AG09309 (cell line): ENCODE data around the gene ENKUR.
"Not testable (repeated sequence)": the region's sequence is repeated elsewhere in the genome, so short reads cannot be mapped to it uniquely, and the experiment has no call there.

Experiments
- DNase-seq: peaks from one replicate; pipeline ENCODE4 v3.0.0-alpha.2; 2010; ENCODE audit warnings: low read depth
- H3K4me3 ChIP-seq: 2 replicates; pipeline ENCODE4 v1.5.1; 2011; ENCODE audit warnings: mild to moderate bottlenecking, low read depth, low read length, moderate library complexity; ENCODE audit not compliant: control insufficient read depth
- TF ChIP-seq, protein P1 (sequence below): IDR thresholded peaks from 2 replicates; pipeline ENCODE4 v1.5.1; 2011; ENCODE audit warnings: mild to moderate bottlenecking, low read depth, low read length, inconsistent platforms; ENCODE audit not compliant: insufficient read depth, control insufficient read depth; ENCODE audit errors: missing control alignments

The ENKUR gene

DNA sequence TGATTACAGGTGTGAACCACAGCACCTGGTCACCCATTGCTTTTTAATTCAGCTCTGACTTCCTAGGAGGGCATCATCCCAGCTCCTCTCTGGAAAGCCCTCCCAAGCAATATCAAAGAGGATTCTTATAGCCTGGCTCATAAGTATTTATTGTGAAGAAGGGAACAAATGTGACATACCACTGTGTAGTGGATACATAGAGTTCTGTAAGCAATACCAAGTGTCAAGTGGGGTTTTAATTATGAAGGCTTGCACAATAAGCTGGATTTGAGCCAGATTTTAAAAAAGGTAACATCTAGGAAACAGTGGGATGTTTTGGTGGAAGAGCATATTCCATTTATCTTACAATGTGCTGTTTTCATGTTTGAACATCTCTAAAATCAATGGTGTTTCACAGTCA is 44.6 kb downstream of the ENKUR start:
- DNase-seq: no peak
- no peak overlapping the region for H3K4me3 ChIP-seq
- TF ChIP-seq, protein P1, sequence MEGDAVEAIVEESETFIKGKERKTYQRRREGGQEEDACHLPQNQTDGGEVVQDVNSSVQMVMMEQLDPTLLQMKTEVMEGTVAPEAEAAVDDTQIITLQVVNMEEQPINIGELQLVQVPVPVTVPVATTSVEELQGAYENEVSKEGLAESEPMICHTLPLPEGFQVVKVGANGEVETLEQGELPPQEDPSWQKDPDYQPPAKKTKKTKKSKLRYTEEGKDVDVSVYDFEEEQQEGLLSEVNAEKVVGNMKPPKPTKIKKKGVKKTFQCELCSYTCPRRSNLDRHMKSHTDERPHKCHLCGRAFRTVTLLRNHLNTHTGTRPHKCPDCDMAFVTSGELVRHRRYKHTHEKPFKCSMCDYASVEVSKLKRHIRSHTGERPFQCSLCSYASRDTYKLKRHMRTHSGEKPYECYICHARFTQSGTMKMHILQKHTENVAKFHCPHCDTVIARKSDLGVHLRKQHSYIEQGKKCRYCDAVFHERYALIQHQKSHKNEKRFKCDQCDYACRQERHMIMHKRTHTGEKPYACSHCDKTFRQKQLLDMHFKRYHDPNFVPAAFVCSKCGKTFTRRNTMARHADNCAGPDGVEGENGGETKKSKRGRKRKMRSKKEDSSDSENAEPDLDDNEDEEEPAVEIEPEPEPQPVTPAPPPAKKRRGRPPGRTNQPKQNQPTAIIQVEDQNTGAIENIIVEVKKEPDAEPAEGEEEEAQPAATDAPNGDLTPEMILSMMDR: no peak

DNA sequence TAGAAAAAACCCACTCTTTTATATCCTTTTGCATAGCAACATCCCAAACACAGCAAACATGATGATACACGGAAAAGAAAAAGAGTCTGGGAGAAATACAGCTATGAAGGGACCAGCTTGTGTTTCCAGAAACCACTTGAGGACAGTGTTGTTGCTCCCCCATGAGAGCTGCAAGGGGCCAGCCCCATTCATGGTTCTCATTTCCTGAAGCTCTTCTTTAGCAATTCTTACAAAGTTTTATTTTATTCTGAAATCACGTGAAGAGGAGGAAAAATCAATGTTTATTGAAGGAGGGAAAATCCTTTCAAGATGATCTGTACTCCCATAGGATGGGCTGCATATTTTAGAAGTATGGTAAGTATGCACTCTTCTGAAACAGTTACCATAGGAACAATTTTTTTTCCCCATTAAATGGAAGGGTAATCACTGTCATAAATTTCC is 46.1 kb downstream of the ENKUR start:
- DNase-seq: peak; percentile 31
- no peak overlapping the region for H3K4me3 ChIP-seq
- TF ChIP-seq, protein P1: no peak

DNA sequence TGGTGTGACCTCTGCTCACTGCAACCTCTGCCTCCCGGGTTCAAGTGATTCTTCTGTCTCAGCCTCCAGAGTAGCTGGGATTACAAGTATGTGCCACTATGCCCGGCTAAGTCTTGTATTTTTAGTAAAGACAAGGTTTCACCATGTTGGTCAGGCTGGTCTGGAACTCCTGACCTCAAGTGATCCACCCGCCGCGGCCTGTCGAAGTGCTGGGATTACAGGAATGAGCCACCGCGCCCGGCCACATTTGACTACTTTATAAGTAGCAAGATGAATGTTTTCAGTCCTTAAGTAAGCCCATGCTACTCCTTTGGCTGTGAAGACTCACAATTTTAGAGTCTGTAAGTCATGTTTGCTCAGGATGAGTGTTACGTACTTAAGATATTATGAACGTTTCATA is 47.0 kb downstream of the ENKUR start:
- not testable (repeated sequence) for DNase-seq, H3K4me3 ChIP-seq

DNA sequence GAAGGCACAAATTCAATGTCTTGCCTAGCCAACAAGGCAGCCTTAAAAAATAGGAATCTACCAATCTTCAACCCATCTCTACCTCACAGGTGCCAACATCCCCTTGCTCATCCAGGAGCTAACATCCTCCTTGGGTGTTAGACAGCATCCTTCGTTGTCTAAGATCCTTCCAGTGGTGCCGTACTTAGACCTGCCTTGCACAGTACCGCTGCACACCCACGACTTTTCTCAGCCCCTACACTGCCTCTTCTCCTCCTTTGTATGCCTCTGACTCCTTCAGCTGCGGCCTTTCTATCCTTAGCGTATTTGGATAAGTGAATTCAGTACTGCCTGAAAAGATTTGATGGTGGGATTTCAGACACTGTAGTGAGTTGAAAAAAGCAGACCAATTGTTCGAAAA is 47.6 kb downstream of the ENKUR start:
- H3K4me3 ChIP-seq: no peak overlapping the region
- TF ChIP-seq, protein P1: no peak
- DNase-seq: no peak

DNA sequence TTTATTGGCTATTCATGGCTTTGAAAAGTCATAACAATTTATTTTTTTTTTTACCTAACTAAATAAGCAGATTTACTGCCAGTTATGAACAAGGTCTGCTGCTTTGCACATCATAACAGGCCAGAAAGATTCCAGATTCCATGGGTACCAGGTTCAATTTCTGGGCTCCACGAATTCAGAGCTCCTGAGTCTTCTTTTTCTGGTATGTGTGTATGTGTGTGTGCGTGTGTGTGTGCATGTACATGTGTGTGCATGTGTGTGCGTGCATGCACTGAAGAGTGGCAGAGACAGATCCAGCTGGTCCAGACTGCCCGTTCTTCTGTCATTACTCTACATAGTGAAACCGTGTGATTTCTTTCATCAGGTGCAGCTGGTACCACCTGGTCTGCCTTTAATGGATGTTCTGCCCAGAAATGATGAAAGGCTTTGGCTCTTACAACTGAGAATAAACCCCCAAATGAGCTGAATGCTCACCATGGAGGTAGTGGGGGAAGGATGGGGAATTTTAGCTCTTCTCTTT is 48.9 kb downstream of the ENKUR start:
- no peak overlapping the region for H3K4me3 ChIP-seq
- DNase-seq: no peak
- TF ChIP-seq, protein P1: no peak

DNA sequence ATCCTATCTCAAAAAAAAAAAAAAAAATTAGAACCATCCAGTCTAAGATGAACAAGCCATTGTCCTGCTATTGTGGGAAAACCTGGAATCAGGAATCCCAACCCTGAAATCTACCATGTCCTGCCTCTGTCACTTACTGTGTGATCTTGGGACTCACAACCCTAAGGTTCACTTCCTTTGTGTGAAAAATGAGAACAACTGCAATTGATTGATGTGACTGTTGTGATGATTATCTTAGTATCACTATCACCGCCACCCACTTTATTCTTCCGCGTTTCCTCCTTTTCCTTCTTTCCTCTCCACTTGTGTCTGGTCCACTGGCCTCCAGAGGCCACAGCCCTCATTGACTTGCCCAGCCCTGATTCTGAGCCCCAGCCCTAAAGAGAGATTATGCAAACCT is 50.9 kb downstream of the ENKUR start:
- H3K4me3 ChIP-seq: no peak overlapping the region
- no peak for DNase-seq
- TF ChIP-seq, protein P1: no peak

DNA sequence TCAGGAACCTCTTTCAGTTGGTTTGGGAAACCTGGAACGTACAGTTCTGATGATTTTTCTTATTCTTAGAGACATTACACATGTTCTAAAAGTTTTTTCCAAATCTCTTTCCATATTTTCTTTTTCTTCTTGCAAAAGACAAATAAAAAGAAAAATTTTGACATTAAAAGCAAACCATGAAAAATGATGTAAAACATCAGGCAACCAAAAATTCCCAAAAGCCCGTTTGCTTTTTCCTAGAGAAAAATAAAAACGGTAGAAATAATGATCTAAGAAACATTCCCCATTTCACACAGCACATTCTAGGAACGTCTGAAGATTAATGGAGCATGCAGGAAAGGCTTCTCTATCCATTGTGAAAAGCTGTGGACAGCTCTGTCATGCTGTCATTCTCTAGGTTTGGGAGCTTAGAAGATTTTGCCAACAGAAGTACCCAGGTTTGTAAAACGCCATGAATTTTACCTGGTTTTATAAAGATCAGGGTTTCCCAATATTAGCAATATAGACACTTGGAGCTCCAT is 52.4 kb downstream of the ENKUR start:
- DNase-seq: no peak
- TF ChIP-seq, protein P1: no peak
- H3K4me3 ChIP-seq: no peak overlapping the region
